ENCODE measurements around the gene GRB10.

Gene GRB10

DNA sequence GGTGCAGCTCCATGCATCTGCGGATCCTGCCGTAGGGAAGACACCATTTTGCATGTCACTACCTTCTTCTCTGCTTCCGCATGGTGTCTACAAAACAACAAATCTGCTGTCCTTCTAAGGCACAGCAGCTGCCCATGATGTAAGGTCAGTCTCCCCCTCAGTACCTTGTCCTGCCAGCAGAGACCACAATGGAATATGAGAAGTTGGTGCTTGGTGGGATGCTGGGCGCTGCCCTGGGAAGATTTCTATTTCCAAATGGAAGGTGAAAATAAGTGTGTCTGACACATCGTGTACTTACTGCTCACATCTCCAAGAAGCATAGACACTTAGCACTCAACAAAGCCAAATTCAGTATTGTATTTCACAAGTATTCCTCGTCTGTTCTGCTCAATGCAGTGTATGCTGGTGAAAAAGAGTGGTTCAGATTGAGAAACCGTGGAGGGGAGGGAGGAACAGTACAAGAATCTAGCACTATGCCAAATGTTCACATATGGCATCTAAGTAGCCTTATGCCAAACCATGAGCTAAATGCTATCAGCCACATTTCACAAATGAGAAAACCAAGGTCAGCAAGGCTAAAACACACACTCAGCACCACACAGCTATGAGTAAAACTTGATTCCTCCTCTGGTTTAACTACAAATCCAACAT lies 95.0 kb downstream of the GRB10 start:
- WGBS: 100% methylated on average over 4 of the region's 7 CpGs
- Histone ChIP-seq H4K8ac (ENCODE audit: low read length) (no peak overlapping the region), H2BK5ac (ENCODE audit: low read depth, low read length, poor library complexity, severe bottlenecking) (no peak overlapping the region), H2AK5ac (ENCODE audit: low read length, severe bottlenecking) (no peak overlapping the region), H3K14ac (ENCODE audit: low read length in 2 of 2) (no peak overlapping the region), H2BK15ac (ENCODE audit: low read depth, poor library complexity, severe bottlenecking) (no peak overlapping the region), H3K23ac (ENCODE audit: low read length in 2 of 2) (no peak overlapping the region), H3K9me3 (ENCODE audit: control insufficient read depth, low read length) (no peaks in the 10 kb centered on the region), H3K27me3 (ENCODE audit: control insufficient read depth in 1 of 2, insufficient read depth in 1 of 2, low read length in 2 of 2) (no peaks in the 10 kb centered on the region), H2AFZ (ENCODE audit: low read depth, low read length) (no peak overlapping the region), H3K36me3 (ENCODE audit: control insufficient read depth in 1 of 2, insufficient read depth in 2 of 2, low read depth in 1 of 2, low read length in 2 of 2) (peaks cover 17 to 22% of the 10 kb centered on the region in 2 experiments), H3K18ac (ENCODE audit: low read depth in 1 of 2, low read length in 2 of 2) (no peak overlapping the region), H2BK12ac (ENCODE audit: low read length in 2 of 2) (no peak overlapping the region), H3K9ac (ENCODE audit: low read length) (peak overlapping the region; percentile 41), H3K79me1 (replicated peaks; ENCODE audit: low read length, poor library complexity, severe bottlenecking) (peaks cover 47% of the 10 kb centered on the region), H2BK120ac (ENCODE audit: low read depth, low read length) (no peak overlapping the region), H3K4me1 (ENCODE audit: control insufficient read depth, insufficient read depth, low read depth, low read length) (peaks cover 5% of the 10 kb centered on the region), H3K4me2 (ENCODE audit: low read length, poor library complexity, severe bottlenecking) (no peak overlapping the region), H3K4ac (ENCODE audit: low read depth in 1 of 2, low read length in 2 of 2) (peak overlapping the region in 1 of 2 experiments; percentile 31), H3K27ac (ENCODE audit: low read length, poor library complexity, severe bottlenecking) (no peak overlapping the region), H3K4me3 (ENCODE audit: insufficient read depth in 1 of 2, low read depth in 1 of 2, low read length in 2 of 2) (no peak overlapping the region), H4K91ac (ENCODE audit: low read length) (no peak overlapping the region)
- no peak for DNase-seq

DNA sequence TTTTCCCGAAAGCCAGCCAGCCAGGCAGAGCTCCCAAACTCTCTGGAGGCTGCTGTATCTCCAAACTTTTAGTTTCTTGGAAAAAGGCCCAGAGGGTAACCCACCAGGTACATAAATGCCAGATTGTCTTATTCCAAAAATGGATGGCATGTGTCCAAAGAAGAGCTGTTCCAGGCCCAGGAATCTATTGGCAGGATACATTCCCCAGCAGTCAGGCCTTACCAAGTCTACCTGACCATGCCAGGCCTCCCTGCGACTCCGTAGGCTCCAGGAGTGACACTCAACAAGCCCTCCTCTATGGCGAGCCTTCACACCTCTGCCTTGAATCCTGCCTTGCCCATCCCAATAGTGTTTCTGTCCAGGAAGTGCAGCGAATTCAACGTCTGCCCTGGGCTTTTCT lies 95.6 kb downstream of the GRB10 start:
- Histone ChIP-seq H3K4me2 (ENCODE audit: low read length, poor library complexity, severe bottlenecking) (no peak overlapping the region), H3K9ac (ENCODE audit: low read length) (no peak overlapping the region), H3K27ac (ENCODE audit: low read length, poor library complexity, severe bottlenecking) (no peak overlapping the region), H3K36me3 (ENCODE audit: control insufficient read depth in 1 of 2, insufficient read depth in 2 of 2, low read depth in 1 of 2, low read length in 2 of 2) (peaks cover 17 to 22% of the 10 kb centered on the region in 2 experiments), H2BK12ac (ENCODE audit: low read length in 2 of 2) (no peak overlapping the region), H2BK5ac (ENCODE audit: low read depth, low read length, poor library complexity, severe bottlenecking) (no peak overlapping the region), H2AFZ (ENCODE audit: low read depth, low read length) (no peak overlapping the region), H2BK120ac (ENCODE audit: low read depth, low read length) (no peak overlapping the region), H3K27me3 (ENCODE audit: control insufficient read depth in 1 of 2, insufficient read depth in 1 of 2, low read length in 2 of 2) (no peaks in the 10 kb centered on the region), H3K79me1 (replicated peaks; ENCODE audit: low read length, poor library complexity, severe bottlenecking) (peaks cover 48% of the 10 kb centered on the region), H3K4ac (ENCODE audit: low read depth in 1 of 2, low read length in 2 of 2) (peak overlapping the region in 1 of 2 experiments; percentile 31), H3K18ac (ENCODE audit: low read depth in 1 of 2, low read length in 2 of 2) (no peak overlapping the region), H2BK15ac (ENCODE audit: low read depth, poor library complexity, severe bottlenecking) (no peak overlapping the region), H2AK5ac (ENCODE audit: low read length, severe bottlenecking) (no peak overlapping the region), H3K9me3 (ENCODE audit: control insufficient read depth, low read length) (no peaks in the 10 kb centered on the region), H3K14ac (ENCODE audit: low read length in 2 of 2) (no peak overlapping the region), H4K91ac (ENCODE audit: low read length) (peak overlapping the region; percentile 32), H3K4me1 (ENCODE audit: control insufficient read depth, insufficient read depth, low read depth, low read length) (peaks cover 6% of the 10 kb centered on the region), H3K4me3 (ENCODE audit: insufficient read depth in 1 of 2, low read depth in 1 of 2, low read length in 2 of 2) (no peak overlapping the region), H3K23ac (ENCODE audit: low read length in 2 of 2) (no peak overlapping the region), H4K8ac (ENCODE audit: low read length) (no peak overlapping the region)
- DNase-seq: no peak
- 94% methylated on average over 6 of the region's 6 CpGs for WGBS

DNA sequence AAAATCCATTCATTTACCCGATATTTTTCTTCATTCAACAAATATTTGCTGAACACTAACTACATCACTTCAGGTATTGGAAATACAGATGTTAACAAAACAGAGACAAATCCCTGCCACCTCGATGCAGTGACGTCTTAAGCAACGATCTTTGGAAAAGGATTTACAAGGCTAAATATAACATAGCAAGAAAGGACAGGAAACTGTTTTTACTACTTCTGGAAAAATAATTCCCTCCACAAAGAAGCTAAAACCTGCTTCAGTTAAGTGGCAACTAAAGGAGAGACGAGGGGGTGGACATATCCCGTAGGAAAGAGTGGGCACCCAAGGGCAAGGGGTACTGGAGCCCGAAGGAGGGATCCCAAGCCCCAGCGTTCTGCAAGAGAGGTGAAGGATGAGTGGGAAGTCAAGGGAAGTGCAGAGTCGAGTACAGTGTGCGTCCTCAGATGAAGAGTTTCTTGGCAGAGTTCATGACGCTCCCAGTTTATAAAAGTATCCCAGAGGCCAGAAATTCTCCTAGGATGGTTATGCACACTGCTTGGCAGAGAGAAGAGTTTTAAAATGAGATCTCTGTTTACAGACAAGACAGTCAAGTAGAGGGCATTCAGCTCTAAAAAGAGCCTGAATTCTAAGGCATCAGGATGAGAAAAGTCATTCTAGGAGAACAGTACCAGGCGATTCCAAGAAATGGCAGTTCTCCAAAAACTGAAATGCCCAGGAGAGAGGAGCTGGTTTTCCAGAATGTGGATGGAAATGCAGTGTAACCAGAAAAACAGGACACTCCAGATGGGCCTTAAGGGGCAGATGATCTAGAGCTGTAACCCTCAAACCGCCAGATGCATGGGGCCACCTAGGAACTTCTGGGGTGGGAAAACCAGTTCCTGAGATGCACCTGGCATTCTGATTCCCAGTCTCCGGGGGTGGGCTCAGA lies 97.3 kb downstream of the GRB10 start:
- H3K4me2 ChIP-seq (ENCODE audit: low read length, poor library complexity, severe bottlenecking): no peak overlapping the region
- no peak for DNase-seq
- H3K9me3 ChIP-seq (ENCODE audit: control insufficient read depth, low read length): no peaks in the 10 kb centered on the region
- peaks cover 17 to 31% of the 10 kb centered on the region in 2 experiments for H3K36me3 ChIP-seq (ENCODE audit: control insufficient read depth in 1 of 2, insufficient read depth in 2 of 2, low read depth in 1 of 2, low read length in 2 of 2)
- H2BK12ac ChIP-seq (ENCODE audit: low read length in 2 of 2): no peak overlapping the region
- H3K18ac ChIP-seq (ENCODE audit: low read depth in 1 of 2, low read length in 2 of 2): no peak overlapping the region
- no peaks in the 10 kb centered on the region for H3K27me3 ChIP-seq (ENCODE audit: control insufficient read depth in 1 of 2, insufficient read depth in 1 of 2, low read length in 2 of 2)
- H3K14ac ChIP-seq (ENCODE audit: low read length in 2 of 2): no peak overlapping the region
- no peak overlapping the region for H2AK5ac ChIP-seq (ENCODE audit: low read length, severe bottlenecking)
- WGBS: 92% methylated on average over 12 of the region's 14 CpGs
- H3K4me1 ChIP-seq (ENCODE audit: control insufficient read depth, insufficient read depth, low read depth, low read length): peaks cover 7% of the 10 kb centered on the region
- peak overlapping the region; percentile 59 for H4K91ac ChIP-seq (ENCODE audit: low read length)
- peaks cover 56% of the 10 kb centered on the region for H3K79me1 ChIP-seq (replicated peaks; ENCODE audit: low read length, poor library complexity, severe bottlenecking)
- no peak overlapping the region for H3K9ac ChIP-seq (ENCODE audit: low read length)
- H2BK15ac ChIP-seq (ENCODE audit: low read depth, poor library complexity, severe bottlenecking): no peak overlapping the region
- no peak overlapping the region for H4K8ac ChIP-seq (ENCODE audit: low read length)
- no peak overlapping the region for H3K27ac ChIP-seq (ENCODE audit: low read length, poor library complexity, severe bottlenecking)
- no peak overlapping the region for H3K23ac ChIP-seq (ENCODE audit: low read length in 2 of 2)
- no peak overlapping the region for H2BK120ac ChIP-seq (ENCODE audit: low read depth, low read length)
- no peak overlapping the region for H2AFZ ChIP-seq (ENCODE audit: low read depth, low read length)
- H2BK5ac ChIP-seq (ENCODE audit: low read depth, low read length, poor library complexity, severe bottlenecking): no peak overlapping the region
- H3K4ac ChIP-seq (ENCODE audit: low read depth in 1 of 2, low read length in 2 of 2): no peak overlapping the region
- no peak overlapping the region for H3K4me3 ChIP-seq (ENCODE audit: insufficient read depth in 1 of 2, low read depth in 1 of 2, low read length in 2 of 2)

DNA sequence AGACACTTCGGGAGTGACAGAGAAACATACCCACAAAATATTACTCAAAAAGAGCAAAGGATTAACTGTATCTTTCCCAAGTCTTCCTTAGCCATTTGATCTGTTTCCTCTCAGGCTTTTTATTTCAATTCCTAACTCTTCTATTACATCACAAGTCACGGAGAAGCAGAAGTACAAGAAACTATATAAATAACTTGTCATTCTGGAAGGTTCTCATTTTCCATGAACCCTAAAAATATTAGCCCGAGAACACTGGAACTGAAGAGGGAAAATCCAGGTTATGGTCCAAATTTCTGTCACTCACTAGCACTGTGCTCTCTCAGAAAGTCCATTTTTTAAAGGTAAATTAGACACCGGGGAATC lies 98.0 kb downstream of the GRB10 start:
- Histone ChIP-seq H4K8ac (ENCODE audit: low read length) (no peak overlapping the region), H3K4me3 (ENCODE audit: insufficient read depth in 1 of 2, low read depth in 1 of 2, low read length in 2 of 2) (no peak overlapping the region), H2BK12ac (ENCODE audit: low read length in 2 of 2) (no peak overlapping the region), H3K18ac (ENCODE audit: low read depth in 1 of 2, low read length in 2 of 2) (no peak overlapping the region), H3K23ac (ENCODE audit: low read length in 2 of 2) (no peak overlapping the region), H2AK5ac (ENCODE audit: low read length, severe bottlenecking) (no peak overlapping the region), H3K9ac (ENCODE audit: low read length) (no peak overlapping the region), H3K27me3 (ENCODE audit: control insufficient read depth in 1 of 2, insufficient read depth in 1 of 2, low read length in 2 of 2) (no peaks in the 10 kb centered on the region), H2AFZ (ENCODE audit: low read depth, low read length) (no peak overlapping the region), H3K4me2 (ENCODE audit: low read length, poor library complexity, severe bottlenecking) (no peak overlapping the region), H4K91ac (ENCODE audit: low read length) (no peak overlapping the region), H2BK120ac (ENCODE audit: low read depth, low read length) (no peak overlapping the region), H3K9me3 (ENCODE audit: control insufficient read depth, low read length) (no peaks in the 10 kb centered on the region), H3K79me1 (replicated peaks; ENCODE audit: low read length, poor library complexity, severe bottlenecking) (peaks cover 57% of the 10 kb centered on the region), H2BK5ac (ENCODE audit: low read depth, low read length, poor library complexity, severe bottlenecking) (no peak overlapping the region), H3K14ac (ENCODE audit: low read length in 2 of 2) (no peak overlapping the region), H3K27ac (ENCODE audit: low read length, poor library complexity, severe bottlenecking) (no peak overlapping the region), H3K4me1 (ENCODE audit: control insufficient read depth, insufficient read depth, low read depth, low read length) (peaks cover 7% of the 10 kb centered on the region), H2BK15ac (ENCODE audit: low read depth, poor library complexity, severe bottlenecking) (no peak overlapping the region), H3K36me3 (ENCODE audit: control insufficient read depth in 1 of 2, insufficient read depth in 2 of 2, low read depth in 1 of 2, low read length in 2 of 2) (peaks cover 16 to 31% of the 10 kb centered on the region in 2 experiments), H3K4ac (ENCODE audit: low read depth in 1 of 2, low read length in 2 of 2) (no peak overlapping the region)
- 94% methylated on average over 4 of the region's 4 CpGs for WGBS
- no peak for DNase-seq

All from mesenchymal stem cell (in vitro differentiated cells and primary cell).